Measurements from ENCODE around the gene EMILIN3.

- TF ChIP-seq FOXA1 (IDR thresholded peaks at IDR 0.05) (no peak), SUZ12 (IDR thresholded peaks at IDR 0.05) (no peak), LEF1 (IDR thresholded peaks at IDR 0.05; ENCODE audit: borderline replicate concordance) (no peak), CTBP1 (IDR thresholded peaks at IDR 0.05; ENCODE audit: borderline replicate concordance) (no peak), BHLHE40 (IDR thresholded peaks at IDR 0.05; ENCODE audit: borderline replicate concordance) (no peak), PKNOX1 (IDR thresholded peaks at IDR 0.05) (no peak), FOXK2 (IDR thresholded peaks at IDR 0.05) (no peak), NFRKB (IDR thresholded peaks at IDR 0.05) (no peak), ELF4 (IDR thresholded peaks at IDR 0.05) (no peak), SP1 (IDR thresholded peaks at IDR 0.05) (no peak), TARDBP (IDR thresholded peaks at IDR 0.05) (no peak), FOXM1 (IDR thresholded peaks at IDR 0.05; ENCODE audit: borderline replicate concordance) (no peak), ARNT (IDR thresholded peaks at IDR 0.05) (no peak)
Measured at GRCh38 chr20:41370176-41370575, 3.6 kb upstream of the EMILIN3 start.

Measured in HEK293T (cell line).